HepG2 (cell line): ENCODE measurements around the gene OSGEPL1. TPM values are rescaled to one million over a fixed set of nuclear protein-coding genes. Genes with fewer than 3 reads are reported as not detected.

ENCODE experiments used
- AGO1 ChIP-seq: fragments of 200-400 bp; formaldehyde crosslinking; IDR thresholded peaks from 2 replicates; pipeline ENCODE4 v1.6.1; 2017; ENCODE audit warnings: mild to moderate bottlenecking, low read depth, low read length, moderate library complexity; ENCODE audit not compliant: poor library complexity, severe bottlenecking
- CENPX ChIP-seq: sonication (generic); formaldehyde crosslinking; IDR thresholded peaks from 2 replicates; pipeline ENCODE4 v1.9.0; 2021; ENCODE audit warnings: mild to moderate bottlenecking, missing genetic modification reagents, moderate library complexity
- ELF3 ChIP-seq: IDR thresholded peaks from 2 replicates; pipeline ENCODE4 v1.6.1; 2016; ENCODE audit warnings: missing genetic modification reagents, missing compliant biosample characterization
- HOXA7 ChIP-seq: sonication (generic); formaldehyde crosslinking; IDR thresholded peaks from 2 replicates; pipeline ENCODE4 v1.8.1; 2022; ENCODE audit warnings: mild to moderate bottlenecking, missing genetic modification reagents, moderate library complexity
- IKZF4 ChIP-seq: sonication (generic); formaldehyde crosslinking; IDR thresholded peaks from 2 replicates; pipeline ENCODE4 v1.5.1; 2020; ENCODE audit warnings: borderline replicate concordance, mild to moderate bottlenecking, low read depth, missing genetic modification reagents; ENCODE audit errors: not compliant biosample characterization
- KAT7 ChIP-seq: IDR thresholded peaks from 2 replicates; pipeline ENCODE4 v1.6.1; 2018; ENCODE audit warnings: borderline replicate concordance, missing compliant biosample characterization
- LRRFIP1 ChIP-seq: sonication (generic); formaldehyde crosslinking; conservative IDR thresholded peaks from 2 replicates; pipeline ENCODE4 v1.4.0; 2020; ENCODE audit warnings: missing genetic modification reagents
- MEIS1 ChIP-seq: sonication (generic); formaldehyde crosslinking; IDR thresholded peaks from 2 replicates; pipeline ENCODE4 v1.9.0; 2021; ENCODE audit warnings: mild to moderate bottlenecking, missing genetic modification reagents, moderate library complexity, borderline replicate concordance
- MXI1 ChIP-seq: IDR thresholded peaks from 3 replicates; pipeline ENCODE4 v1.6.1; 2012; ENCODE audit warnings: low read depth, low read length, inconsistent platforms, borderline replicate concordance
- NCOA5 ChIP-seq: sonication (generic); formaldehyde crosslinking; IDR thresholded peaks from 2 replicates; pipeline ENCODE4 v1.4.0; 2020; ENCODE audit warnings: missing genetic modification reagents
- PRDM15 ChIP-seq: sonication (generic); formaldehyde crosslinking; IDR thresholded peaks from 2 replicates; pipeline ENCODE4 v1.4.0; 2020; ENCODE audit warnings: missing genetic modification reagents
- PRMT3 ChIP-seq: sonication (generic); formaldehyde crosslinking; IDR thresholded peaks from 2 replicates; pipeline ENCODE4 v1.8.1; 2022; ENCODE audit warnings: low read depth, mild to moderate bottlenecking, moderate library complexity, missing genetic modification reagents, borderline replicate concordance
- RBM39 ChIP-seq: fragments of 200-400 bp; formaldehyde crosslinking; IDR thresholded peaks from one replicate; pipeline ENCODE4 v1.6.1; 2018; ENCODE audit warnings: antibody characterized with exemption, mild to moderate bottlenecking, low read depth, low read length; ENCODE audit not compliant: poor library complexity, severe bottlenecking
- SCMH1 ChIP-seq: sonication (generic); formaldehyde crosslinking; IDR thresholded peaks from 2 replicates; pipeline ENCODE4 v1.9.0; 2021; ENCODE audit warnings: missing genetic modification reagents, mild to moderate bottlenecking, borderline replicate concordance
- SP5 ChIP-seq: IDR thresholded peaks from 2 replicates; pipeline ENCODE4 v1.6.1; 2016; ENCODE audit warnings: low read depth, borderline replicate concordance
- ZNF451 ChIP-seq: sonication (generic); formaldehyde crosslinking; IDR thresholded peaks from 2 replicates; pipeline ENCODE4 v1.5.0; 2020; ENCODE audit warnings: mild to moderate bottlenecking, missing genetic modification reagents
- ZNF605 ChIP-seq: sonication (generic); formaldehyde crosslinking; IDR thresholded peaks from 2 replicates; pipeline ENCODE4 v1.8.0; 2022; ENCODE audit warnings: mild to moderate bottlenecking, missing genetic modification reagents
- ZNF629 ChIP-seq: sonication (generic); formaldehyde crosslinking; conservative IDR thresholded peaks from 2 replicates; pipeline ENCODE4 v1.5.0; 2020; ENCODE audit warnings: missing genetic modification reagents
- polyA plus RNA-seq, 8 experiments: library from polyadenylated mRNA; depleted of rRNA in 3 of 8; stranded (reverse) in 7 of 8; unstranded in 1 of 8; fragments of >200 nt; fragmentation: Illumina TruSeq in 4 of 8; extraction: Trizol in 4 of 8; gene quantifications; 2 replicates each; pipeline versions ENCODE4 v1.2.1 to v1.2.3, GENCODE V29; 2011 to 2016; ENCODE audit warnings: low read depth in 4 of 8, missing spikeins in 1 of 8, mixed read lengths in 1 of 8; ENCODE audit not compliant: insufficient read depth in 1 of 8
- total RNA-seq, 5 experiments: library from RNA; depleted of rRNA; stranded (reverse); fragments of >200 nt; fragmentation: Illumina TruSeq; extraction: Trizol; gene quantifications; 2 replicates each; pipeline ENCODE4 v1.2.3, GENCODE V29; 2016; ENCODE audit warnings: low read depth in 1 of 5
- TF ChIP-seq, protein P1 (sequence below): sonication (generic); formaldehyde crosslinking; IDR thresholded peaks from 2 replicates; pipeline ENCODE4 v1.4.0; 2020; ENCODE audit warnings: missing genetic modification reagents

Gene OSGEPL1
- total and polyA plus RNA-seq, 2 of the 13 experiments (the other 11 are each of a cell fraction or from before 2014, with no cell fraction given), result 10.2 to 10.8 TPM

DNA sequence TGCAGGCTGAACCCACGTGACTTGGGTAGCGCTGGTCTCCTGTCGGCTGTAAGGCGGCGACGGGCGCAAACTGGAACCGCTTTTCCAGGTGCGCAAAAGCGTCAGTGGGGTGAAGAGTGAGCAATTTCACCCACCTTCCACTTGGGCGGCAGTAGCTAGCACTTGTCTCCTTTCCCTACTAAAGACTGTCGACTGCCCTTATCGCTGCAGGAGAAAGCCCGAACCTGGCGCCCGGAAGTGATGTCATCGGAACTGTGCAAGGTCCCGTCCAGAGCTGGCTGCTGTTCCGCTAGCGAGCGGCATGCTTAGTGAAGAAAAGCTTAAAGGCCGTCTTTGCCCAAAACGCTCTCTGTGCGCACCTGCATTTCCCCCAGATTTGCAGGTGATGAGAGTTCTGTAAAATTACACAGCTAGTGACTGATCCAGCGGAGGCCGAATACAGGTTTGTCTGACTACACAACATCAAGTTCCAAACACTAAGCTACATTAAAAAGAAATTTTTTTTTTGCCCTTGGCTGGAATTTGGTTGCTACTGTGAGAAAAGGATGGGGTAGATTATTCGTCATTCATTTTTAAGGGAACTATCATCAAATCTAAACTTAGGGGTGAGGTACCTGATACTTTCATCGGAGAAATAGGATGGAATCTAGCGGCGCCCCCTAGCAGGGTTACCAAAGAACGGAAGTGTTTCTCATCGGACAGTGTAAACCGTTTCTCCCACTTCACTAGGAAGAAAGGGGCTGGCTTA is at the start of gene OSGEPL1 (continued):
- no peak; the same call in none of the 2 replicates for TF ChIP-seq MEIS1 (CRISPR knock-in tag)
- TF ChIP-seq ZNF451 (CRISPR knock-in tag), result 0 out of 2 replicates have a peak, but pooled peaks have one; percentile 47
- peak; percentile 83; the same call in 2 of the 3 replicates for TF ChIP-seq MXI1
- TF ChIP-seq ELF3 (CRISPR knock-in tag), result peak; percentile 54; the same call in 1 of the 2 replicates
- TF ChIP-seq KAT7 (CRISPR knock-in tag), result peak; percentile 89
- TF ChIP-seq ZNF605, result peak; percentile 95
- peak; percentile 16; the same call in 1 of the 2 replicates for TF ChIP-seq PRDM15
- TF ChIP-seq, protein P1, sequence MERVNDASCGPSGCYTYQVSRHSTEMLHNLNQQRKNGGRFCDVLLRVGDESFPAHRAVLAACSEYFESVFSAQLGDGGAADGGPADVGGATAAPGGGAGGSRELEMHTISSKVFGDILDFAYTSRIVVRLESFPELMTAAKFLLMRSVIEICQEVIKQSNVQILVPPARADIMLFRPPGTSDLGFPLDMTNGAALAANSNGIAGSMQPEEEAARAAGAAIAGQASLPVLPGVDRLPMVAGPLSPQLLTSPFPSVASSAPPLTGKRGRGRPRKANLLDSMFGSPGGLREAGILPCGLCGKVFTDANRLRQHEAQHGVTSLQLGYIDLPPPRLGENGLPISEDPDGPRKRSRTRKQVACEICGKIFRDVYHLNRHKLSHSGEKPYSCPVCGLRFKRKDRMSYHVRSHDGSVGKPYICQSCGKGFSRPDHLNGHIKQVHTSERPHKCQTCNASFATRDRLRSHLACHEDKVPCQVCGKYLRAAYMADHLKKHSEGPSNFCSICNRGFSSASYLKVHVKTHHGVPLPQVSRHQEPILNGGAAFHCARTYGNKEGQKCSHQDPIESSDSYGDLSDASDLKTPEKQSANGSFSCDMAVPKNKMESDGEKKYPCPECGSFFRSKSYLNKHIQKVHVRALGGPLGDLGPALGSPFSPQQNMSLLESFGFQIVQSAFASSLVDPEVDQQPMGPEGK (CRISPR knock-in tag), result peak; percentile 47
- TF ChIP-seq HOXA7, result no peak
- 0 out of 2 replicates have a peak, but pooled peaks have one; percentile 72 for TF ChIP-seq NCOA5 (CRISPR knock-in tag)
- no peak for TF ChIP-seq AGO1
- no peak; the same call in 1 of the 2 replicates for TF ChIP-seq ZNF629 (CRISPR knock-in tag)
- TF ChIP-seq SP5, result no peak
- TF ChIP-seq PRMT3, result no peak
- TF ChIP-seq SCMH1 (CRISPR knock-in tag), result no peak
- TF ChIP-seq RBM39, result peak; percentile 53
- no peak for TF ChIP-seq LRRFIP1
- TF ChIP-seq IKZF4, result peak; percentile 51
- no peak for TF ChIP-seq CENPX (CRISPR knock-in tag)
